Placental epithelial cell (primary cell): ENCODE measurements around the gene SEC11A. TPM values are rescaled to one million over a fixed set of nuclear protein-coding genes. Genes with fewer than 3 reads are reported as not detected.

Experiments used
- total RNA-seq: library from RNA; depleted of rRNA; stranded (reverse); fragments of >200 nt; gene quantifications from 2 replicates; pipeline ENCODE4 v1.2.3, GENCODE V29; 2012

The SEC11A gene
- total RNA-seq = 109 and 149 TPM in 2 replicates

GRCh38 chr15:84716036-84716732 is at the start of gene SEC11A:
SEC11A (minus strand) TSS chr15:84716139; CDS start chr15:84716075, 64 bp downstream.

GRCh38 chr15:84748274-84749110 is 32.6 kb upstream of the SEC11A start, which contains the start of gene ZNF592:
ZNF592 (plus strand) TSS chr15:84748592; CDS start chr15:84782676, 34,084 bp downstream.

DNA sequence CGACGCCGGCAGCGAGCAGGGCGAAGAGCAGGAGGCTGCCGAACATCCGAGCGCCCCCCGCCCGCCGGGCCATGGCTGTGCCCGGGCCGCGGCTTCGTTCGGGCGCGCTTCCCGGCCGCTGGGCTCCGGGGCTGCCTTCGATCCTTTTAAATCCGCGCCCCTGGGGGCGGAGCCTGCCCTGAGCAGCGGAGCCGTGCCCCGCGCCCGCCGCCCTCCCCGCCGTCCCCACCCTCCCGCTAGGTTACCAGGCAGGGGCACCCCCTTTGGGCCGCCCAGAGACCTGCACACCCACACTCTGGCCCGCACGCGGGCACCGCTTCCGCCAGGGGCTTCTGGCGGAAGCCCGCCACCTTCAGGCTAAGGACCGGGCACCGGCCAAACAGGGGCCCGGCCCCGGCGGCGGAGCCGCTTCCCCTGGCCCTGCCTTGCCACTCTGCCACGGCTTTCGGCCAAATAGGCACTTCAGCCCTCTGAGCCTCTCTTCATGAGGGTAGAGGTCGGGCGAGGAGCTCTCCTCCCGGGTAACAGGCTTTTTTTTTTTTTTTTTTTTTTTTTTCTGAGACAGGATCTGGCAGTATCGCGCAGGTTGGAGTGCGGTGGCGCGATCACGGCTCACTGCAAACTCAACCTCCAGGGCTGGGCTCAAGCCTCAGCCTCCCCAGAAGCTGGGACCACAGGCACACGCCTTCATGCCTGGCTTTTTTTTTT is 57.7 kb downstream of the SEC11A start, which contains the start of gene NMB:
TSS of gene NMB (minus strand) at position 120 of the 708 bp plus-strand sequence. CDS start at position 73, 47 bp downstream.

DNA sequence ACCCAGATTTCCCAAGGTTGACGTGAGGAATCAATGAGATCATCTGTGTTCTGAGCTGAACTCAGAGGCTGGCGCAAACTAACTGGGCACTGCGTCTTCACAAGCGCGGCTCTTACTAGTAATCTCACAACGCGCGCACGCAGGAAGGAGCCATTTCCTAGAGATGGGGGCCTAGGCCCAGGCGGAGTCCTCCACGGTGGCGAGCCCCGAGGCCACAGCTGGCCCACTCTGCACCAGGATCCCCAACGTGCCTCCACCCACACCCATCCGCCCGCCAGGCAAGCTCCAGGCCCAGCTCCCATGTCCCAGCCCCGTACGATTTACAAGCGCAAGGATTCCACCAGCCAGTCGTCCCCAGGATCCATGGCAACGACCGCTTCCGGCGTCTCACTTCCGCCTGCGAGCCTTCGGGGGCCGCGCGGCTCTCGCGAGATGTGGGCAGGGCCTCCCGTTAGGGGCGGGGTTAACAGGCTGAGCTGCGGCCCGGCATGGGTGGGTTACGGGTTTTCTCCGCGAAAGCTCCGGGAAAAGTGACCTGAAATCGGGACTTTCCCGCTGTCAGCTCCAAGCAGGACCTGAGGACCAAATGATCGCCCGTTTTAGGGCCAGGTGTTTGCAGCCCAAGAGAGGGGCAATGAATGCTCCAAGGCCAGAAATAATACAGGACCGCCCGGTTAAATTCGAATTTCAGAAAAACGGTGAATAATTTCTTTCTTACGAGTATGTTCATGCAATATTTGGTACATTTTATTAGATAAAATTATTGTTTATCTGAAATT is 61.8 kb downstream of the SEC11A start, which contains the start of gene WDR73:
TSS of gene WDR73 (minus strand) at position 374 of the 779 bp plus-strand sequence. CDS start at position 365, 9 bp downstream.

Other genes with a start within 250 kb of the SEC11A start
- gene ZSCAN2, start 115.1 kb downstream of the SEC11A start, total RNA-seq = 7.9 and 16.5 TPM in 2 replicates
- gene WDR73, start 61.9 kb downstream of the SEC11A start, total RNA-seq = 29.4 and 53.8 TPM in 2 replicates
- 3.5 and 4.3 TPM in 2 replicates for gene NMB, start 57.9 kb downstream of the SEC11A start, total RNA-seq
- gene ZNF592, start 32.5 kb upstream of the SEC11A start, total RNA-seq = 13.0 and 14.5 TPM in 2 replicates
- 0.33 and 0.79 TPM in 2 replicates for gene ALPK3, start 101.2 kb upstream of the SEC11A start, total RNA-seq
- gene SLC28A1, start 168.5 kb upstream of the SEC11A start, total RNA-seq = not detected in 2 replicates